Measurements from ENCODE around the gene WASF3. TPM values are rescaled to one million over a fixed set of nuclear protein-coding genes. Genes with fewer than 3 reads are reported as not detected.

WASF3 gene
- total RNA-seq, 1 donor from 2014 or later = 14.3 TPM

GRCh38 chr13:26590379-26590778 lies 32.9 kb downstream of the WASF3 start:
- no peak for DNase-seq (ENCODE audit: low spot score in 2 of 2)
- peaks cover 0 to 2% of the 10 kb centered on the region in 2 donors for H3K9me3 ChIP-seq
- H3K27me3 ChIP-seq = no peaks in the 10 kb centered on the region
- no peak overlapping the region for H3K4me3 ChIP-seq
- H3K36me3 ChIP-seq = no peaks in the 10 kb centered on the region
- intact Hi-C loops (cut with DNase I) = no loop called here
- H3K27ac ChIP-seq = no peak overlapping the region
- TF ChIP-seq CTCF (IDR thresholded peaks at IDR 0.05) = no peak
- H3K4me1 ChIP-seq = no peaks in the 10 kb centered on the region

- H3K27ac ChIP-seq = no peak overlapping the region
- H3K36me3 ChIP-seq = no peaks in the 10 kb centered on the region
- no peaks in the 10 kb centered on the region for H3K4me1 ChIP-seq
- no peak for TF ChIP-seq CTCF (IDR thresholded peaks at IDR 0.05)
- no peak for DNase-seq (ENCODE audit: low spot score in 2 of 2)
- peaks cover 0 to 8% of the 10 kb centered on the region in 2 donors for H3K9me3 ChIP-seq
- H3K4me3 ChIP-seq = no peak overlapping the region
- intact Hi-C loops (cut with DNase I) = no loop called here
- no peaks in the 10 kb centered on the region for H3K27me3 ChIP-seq
These were observed 33.5 kb downstream of the WASF3 start for GRCh38 chr13:26590951-26591350.

- no peak for TF ChIP-seq CTCF (IDR thresholded peaks at IDR 0.05)
- no peaks in the 10 kb centered on the region for H3K36me3 ChIP-seq
- H3K4me1 ChIP-seq = no peaks in the 10 kb centered on the region
- DNase-seq (ENCODE audit: low spot score in 2 of 2) = no peak
- intact Hi-C loops (cut with DNase I) = no loop called here
- no peak overlapping the region for H3K27ac ChIP-seq
- H3K27me3 ChIP-seq = no peaks in the 10 kb centered on the region
- H3K4me3 ChIP-seq = no peak overlapping the region
- peaks cover 2 to 13% of the 10 kb centered on the region in 2 donors for H3K9me3 ChIP-seq
These were observed 34.2 kb downstream of the WASF3 start for GRCh38 chr13:26591672-26592071.

GRCh38 chr13:26593661-26594060 lies 36.2 kb downstream of the WASF3 start:
- no peak for TF ChIP-seq CTCF (IDR thresholded peaks at IDR 0.05)
- H3K9me3 ChIP-seq = peaks cover 7 to 19% of the 10 kb centered on the region in 2 donors
- DNase-seq (ENCODE audit: low spot score in 2 of 2) = no peak
- no peaks in the 10 kb centered on the region for H3K36me3 ChIP-seq
- no peak overlapping the region for H3K4me3 ChIP-seq
- intact Hi-C loops (cut with DNase I) = no loop called here
- no peak overlapping the region for H3K27ac ChIP-seq
- H3K4me1 ChIP-seq = no peaks in the 10 kb centered on the region
- H3K27me3 ChIP-seq = no peaks in the 10 kb centered on the region

- H3K4me1 ChIP-seq = no peaks in the 10 kb centered on the region
- H3K4me3 ChIP-seq = no peak overlapping the region
- DNase-seq (ENCODE audit: low spot score in 2 of 2) = no peak
- no peak overlapping the region for H3K27ac ChIP-seq
- TF ChIP-seq CTCF (IDR thresholded peaks at IDR 0.05) = no peak
- no peaks in the 10 kb centered on the region for H3K36me3 ChIP-seq
- H3K9me3 ChIP-seq = peaks cover 7 to 19% of the 10 kb centered on the region in 2 donors
- intact Hi-C loops (cut with DNase I) = no loop called here
- no peaks in the 10 kb centered on the region for H3K27me3 ChIP-seq
These were observed 36.9 kb downstream of the WASF3 start for GRCh38 chr13:26594363-26594762.

- Histone ChIP-seq H3K27ac (no peak overlapping the region), H3K9me3 (peaks cover 7 to 19% of the 10 kb centered on the region in 2 donors), H3K4me3 (no peak overlapping the region), H3K27me3 (no peaks in the 10 kb centered on the region), H3K36me3 (no peaks in the 10 kb centered on the region), H3K4me1 (no peaks in the 10 kb centered on the region)
- TF ChIP-seq CTCF (IDR thresholded peaks at IDR 0.05) = no peak
- DNase-seq (ENCODE audit: low spot score in 2 of 2) = no peak
- intact Hi-C loops (cut with DNase I) = no loop called here
These were observed 39.0 kb downstream of the WASF3 start for GRCh38 chr13:26596458-26596857.
